GM18909 (cell line): ENCODE data around the gene POLR1F.
"Not testable (repeated sequence)": the region's sequence is repeated elsewhere in the genome, so short reads cannot be mapped to it uniquely, and the experiment has no call there.

Source experiments
- ATAC-seq: cut with Tn5 transposase; IDR thresholded peaks from one replicate; pipeline ENCODE4 v1.9.1; 2021; ENCODE audit warnings: mild to moderate bottlenecking; ENCODE audit not compliant: unreplicated experiment, poor library complexity

Gene POLR1F, protein sequence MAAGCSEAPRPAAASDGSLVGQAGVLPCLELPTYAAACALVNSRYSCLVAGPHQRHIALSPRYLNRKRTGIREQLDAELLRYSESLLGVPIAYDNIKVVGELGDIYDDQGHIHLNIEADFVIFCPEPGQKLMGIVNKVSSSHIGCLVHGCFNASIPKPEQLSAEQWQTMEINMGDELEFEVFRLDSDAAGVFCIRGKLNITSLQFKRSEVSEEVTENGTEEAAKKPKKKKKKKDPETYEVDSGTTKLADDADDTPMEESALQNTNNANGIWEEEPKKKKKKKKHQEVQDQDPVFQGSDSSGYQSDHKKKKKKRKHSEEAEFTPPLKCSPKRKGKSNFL

GRCh38 chr7:19708397-19709248 is at the start of gene POLR1F:
Gene POLR1F (minus strand): TSS chr7:19709037. CDS start chr7:19709016, 21 bp downstream.
- ATAC-seq = peak; percentile 99

DNA sequence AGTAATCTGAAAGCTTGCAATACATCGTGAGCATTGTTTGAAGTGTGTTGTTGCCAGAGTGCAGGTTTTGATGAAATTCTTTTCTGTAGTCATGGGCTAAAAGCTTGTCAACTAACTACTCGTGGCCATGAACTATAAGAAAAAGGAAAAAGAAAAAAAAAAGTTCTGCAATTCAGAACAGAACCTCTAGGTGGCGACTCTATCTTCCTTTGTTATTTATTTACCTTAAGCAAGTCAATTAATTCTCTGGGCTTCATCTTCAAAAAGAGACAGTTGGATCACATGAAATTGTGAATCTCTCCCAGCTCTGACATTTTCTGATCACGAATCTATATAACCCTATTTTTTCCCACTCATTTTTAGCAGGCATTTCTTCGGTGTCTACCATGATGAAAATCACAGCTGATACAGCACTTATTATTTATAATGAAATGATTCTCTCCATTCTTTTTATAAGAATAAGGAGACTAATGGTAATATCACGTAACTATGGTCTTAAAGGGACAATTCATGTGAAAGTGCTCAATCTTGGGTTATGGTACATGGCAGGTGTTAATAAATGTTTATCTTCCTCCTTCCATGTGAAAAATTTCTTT is 45.8 kb upstream of the POLR1F start:
- ATAC-seq = no peak

- no peak for ATAC-seq
Measured at GRCh38 chr7:19752020-19752419, 43.2 kb upstream of the POLR1F start.

- no peak for ATAC-seq
Measured at GRCh38 chr7:19749658-19750057, 40.8 kb upstream of the POLR1F start.

GRCh38 chr7:19747740-19748339 is 39.0 kb upstream of the POLR1F start:
- peak; percentile 58 for ATAC-seq

DNA sequence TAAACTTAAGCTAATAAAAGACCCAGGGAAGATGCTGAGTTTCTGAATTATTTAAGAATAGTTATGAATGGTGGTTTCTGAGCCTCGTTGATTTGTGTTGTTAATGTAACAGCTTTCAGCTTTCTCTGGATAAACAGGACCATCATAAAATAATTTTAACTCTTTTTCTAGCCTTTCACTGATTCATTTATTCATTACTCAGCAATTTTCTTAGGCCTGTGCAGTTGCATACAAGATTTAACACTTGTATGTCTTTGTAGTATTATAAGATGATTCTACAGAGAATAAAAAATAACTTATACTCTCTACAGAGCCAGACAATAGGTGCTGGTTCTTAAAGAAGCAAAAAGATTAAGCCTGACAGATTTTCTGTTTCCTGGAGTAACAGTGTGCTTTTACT is 35.2 kb upstream of the POLR1F start:
- ATAC-seq = no peak

DNA sequence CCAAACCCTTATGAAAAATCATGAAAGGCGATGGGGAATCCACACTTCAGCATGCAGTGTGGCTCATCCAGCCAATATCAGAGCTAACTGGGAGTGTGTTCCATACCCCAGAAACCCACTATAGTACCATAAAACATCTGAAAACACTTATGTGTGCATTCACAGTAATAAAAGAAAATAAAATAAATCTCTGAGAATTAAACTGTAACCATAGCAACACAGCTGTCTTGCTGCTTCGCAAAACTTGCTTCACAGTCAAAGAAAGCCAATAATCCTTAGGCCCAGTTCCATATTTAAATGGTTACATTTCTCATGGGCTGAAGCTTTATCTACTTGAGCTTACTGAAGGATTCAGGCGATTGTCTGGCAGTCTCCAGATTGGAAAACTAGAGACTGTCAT is 19.9 kb upstream of the POLR1F start:
- no peak for ATAC-seq

GRCh38 chr7:19725770-19726169 is 16.9 kb upstream of the POLR1F start:
- ATAC-seq = no peak

DNA sequence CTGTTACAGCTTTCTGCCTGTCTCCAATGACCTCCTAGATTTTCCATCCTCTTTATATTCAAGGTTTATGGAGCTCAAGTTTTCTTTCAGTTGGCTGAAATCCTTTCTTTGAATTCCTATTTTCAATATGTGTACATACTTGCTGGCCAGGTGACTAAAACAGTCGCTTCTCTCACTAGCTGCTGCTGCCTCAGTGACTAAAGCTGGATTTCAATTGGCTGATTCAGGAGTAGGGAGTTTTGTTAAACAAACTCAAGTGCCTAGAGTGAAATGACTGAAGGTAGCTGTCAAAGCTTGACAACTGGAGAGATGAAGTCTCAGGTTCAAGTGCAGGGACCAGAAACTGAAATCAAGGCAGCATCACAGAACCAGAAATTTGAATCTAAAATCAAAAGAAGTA is 6.7 kb upstream of the POLR1F start:
- ATAC-seq = no peak

DNA sequence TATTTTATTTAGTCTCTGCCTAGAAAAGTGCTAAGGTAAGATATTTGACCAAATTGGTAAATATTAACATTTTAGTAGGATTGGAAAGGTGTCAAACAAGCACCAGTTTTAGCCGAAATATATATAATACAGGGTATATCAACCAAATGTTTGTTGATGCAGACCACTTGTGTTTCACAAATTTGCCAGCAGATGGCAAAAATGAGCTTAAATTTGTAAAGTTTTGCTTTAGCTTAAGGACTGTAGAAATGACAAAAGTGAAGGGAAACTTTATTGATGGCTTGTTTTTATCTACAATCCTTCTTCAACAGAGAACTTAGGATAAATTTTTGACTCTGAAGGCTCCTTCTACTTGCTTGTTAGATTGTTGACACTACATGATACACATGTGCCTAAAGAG is 4.8 kb upstream of the POLR1F start:
- no peak for ATAC-seq

DNA sequence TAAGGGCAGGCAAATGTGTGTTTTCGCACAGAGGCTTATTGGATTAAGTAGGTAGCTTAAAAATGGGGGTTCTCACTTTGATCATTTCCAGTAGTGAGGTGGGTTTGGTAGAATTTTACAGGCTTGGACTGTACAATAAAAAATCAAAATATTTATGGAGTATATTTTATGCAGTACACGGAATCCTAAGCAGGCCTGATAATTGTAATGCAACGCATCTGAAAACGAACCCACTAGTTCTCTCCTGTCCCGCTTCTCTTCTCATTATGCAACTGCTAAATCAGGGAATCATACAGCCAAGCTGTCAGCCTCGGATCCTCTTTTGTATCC is 377 bp upstream of the POLR1F start:
- no peak for ATAC-seq

DNA sequence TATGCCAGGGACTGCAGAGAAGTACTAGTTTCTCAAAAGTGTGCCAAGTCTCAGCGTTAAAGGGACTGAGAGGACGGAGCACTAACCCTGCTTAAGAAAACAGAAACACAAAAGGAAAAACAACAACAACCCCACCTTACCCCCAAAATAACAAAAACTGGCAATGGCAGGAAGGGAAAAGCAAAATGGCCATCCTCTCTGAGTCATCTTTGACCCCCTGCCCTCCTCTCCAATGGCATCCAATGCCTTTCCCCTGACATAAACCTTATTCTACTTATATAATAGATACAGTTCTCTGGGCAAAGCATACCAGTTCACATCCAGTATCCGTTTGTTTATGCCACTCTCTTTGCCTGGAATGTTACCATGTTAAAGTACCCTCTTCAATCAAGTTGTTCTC is 1.6 kb downstream of the POLR1F start:
- ATAC-seq = no peak

DNA sequence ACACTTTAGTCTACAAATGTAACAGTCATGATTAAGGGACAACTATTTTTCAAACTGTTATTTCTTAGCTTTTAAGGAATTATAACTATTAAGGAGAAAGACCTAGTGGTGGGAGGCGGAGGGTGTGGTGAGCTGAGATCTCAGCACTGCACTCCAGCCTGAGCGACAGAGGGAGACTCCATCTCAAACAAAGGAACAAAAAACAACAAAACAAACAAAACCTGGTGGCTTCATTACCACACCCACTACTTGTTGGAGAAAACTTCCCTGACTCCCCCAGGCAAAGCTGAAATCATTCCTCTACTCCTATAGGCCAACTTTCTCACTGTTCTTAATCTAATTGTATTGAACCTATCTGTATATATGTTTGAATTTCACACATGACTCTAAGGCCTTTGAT is 3.2 kb downstream of the POLR1F start:
- no peak for ATAC-seq

DNA sequence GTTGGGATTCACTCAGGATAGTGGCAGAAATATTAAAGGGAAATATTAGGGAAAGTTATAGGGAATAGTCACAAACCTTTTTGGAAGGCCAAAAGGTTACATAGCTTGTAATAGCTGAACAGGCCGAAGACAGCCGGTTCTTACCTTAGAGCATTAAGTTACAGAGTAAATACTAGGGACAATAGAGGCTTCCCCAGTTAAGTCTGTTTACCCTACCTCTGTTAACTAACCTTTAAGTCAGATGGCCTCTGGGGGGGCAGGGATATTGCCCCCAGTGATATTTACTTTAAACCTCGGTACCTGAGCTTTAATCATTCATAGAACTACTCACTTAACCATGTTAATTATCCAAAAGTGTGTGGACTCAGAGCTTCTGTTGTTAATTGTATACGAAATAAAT is 7.4 kb downstream of the POLR1F start:
- no peak for ATAC-seq

- no peak for ATAC-seq
Measured at GRCh38 chr7:19700936-19701335, 7.9 kb downstream of the POLR1F start.

DNA sequence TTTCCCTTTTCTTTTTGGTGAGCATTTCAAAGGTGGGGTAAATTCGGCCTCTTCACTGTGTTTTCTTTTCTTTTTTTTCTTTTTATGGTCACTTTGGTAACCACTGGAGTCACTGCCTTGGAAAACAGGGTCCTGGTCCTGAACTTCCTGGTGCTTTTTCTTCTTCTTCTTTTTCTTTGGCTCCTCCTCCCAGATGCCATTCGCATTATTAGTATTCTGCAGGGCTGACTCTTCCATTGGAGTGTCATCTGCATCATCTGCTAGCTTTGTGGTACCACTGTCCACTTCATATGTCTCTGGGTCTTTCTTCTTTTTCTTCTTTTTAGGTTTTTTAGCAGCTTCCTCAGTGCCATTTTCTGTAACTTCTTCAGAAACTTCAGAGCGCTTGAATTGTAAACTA is 10.5 kb downstream of the POLR1F start:
- ATAC-seq = no peak

DNA sequence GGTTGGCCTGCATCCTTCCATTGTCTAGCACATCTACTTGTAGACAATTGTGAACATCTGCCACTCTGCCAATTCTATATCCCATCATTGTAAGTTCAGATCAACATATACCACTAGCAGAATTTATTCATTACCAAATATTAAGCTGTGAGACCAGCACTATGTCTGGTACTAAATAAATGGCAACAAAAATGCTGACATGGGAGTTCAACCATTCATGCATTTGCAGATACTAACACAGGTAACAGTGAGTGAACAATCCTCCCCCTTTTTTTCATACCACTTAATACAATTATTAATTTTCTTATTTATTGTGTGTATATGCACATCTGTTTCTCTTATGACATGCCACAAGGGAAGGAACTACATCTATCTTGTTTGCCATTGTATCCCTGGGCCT is 11.9 kb downstream of the POLR1F start:
- no peak for ATAC-seq

DNA sequence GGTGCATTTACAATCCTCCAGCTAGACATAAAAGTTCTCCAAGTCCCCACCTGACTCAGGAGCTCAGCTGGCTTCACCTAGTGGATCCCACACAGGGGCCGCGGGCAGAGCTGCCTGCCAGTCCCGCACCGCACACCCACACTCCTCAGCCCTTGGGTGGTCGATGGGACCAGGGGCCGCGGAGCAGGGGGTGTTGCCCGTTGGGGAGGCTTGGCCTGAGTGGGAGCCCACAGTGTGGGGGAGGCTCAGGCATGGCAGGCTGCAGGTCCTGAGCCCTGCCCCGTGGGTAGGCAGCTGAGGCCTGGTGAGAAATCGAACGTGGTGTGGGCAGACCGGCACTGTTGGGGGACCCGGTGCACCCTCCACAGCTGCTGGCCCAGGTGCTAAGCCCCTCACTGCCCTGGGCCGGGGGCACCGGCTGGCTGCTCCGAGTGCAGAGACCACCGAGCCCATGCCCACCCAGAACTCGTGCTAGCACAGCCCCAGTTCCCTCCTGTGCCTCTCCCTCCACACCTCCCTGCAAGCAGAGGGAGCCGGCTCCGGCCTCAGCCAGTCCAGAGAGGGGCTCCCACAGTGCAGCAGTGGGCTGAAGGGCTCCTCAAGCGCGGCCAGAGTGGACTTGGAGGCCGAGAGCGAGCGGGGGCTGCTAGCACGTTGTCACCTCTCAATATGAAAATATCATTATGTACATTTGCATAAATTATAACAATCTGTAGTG is 16.6 kb downstream of the POLR1F start:
- no peak for ATAC-seq

- ATAC-seq = no peak
Measured at GRCh38 chr7:19690736-19691135, 18.1 kb downstream of the POLR1F start.

GRCh38 chr7:19689130-19689529 is 19.7 kb downstream of the POLR1F start:
- ATAC-seq = not testable (repeated sequence)
